Smooth muscle cell (in vitro differentiated cells): ENCODE data around the gene SMLR1. TPM values are rescaled to one million over a fixed set of nuclear protein-coding genes. Genes with fewer than 3 reads are reported as not detected.

Source experiments
- DNase-seq: peaks from one replicate; lab custom pipeline; 2025; ENCODE audit not compliant: unreplicated experiment; lab: John Stamatoyannopoulos, UW
- H2AFZ ChIP-seq: fragments of 200-600 bp; sonication (generic); 2 replicates; pipeline ENCODE4 v1.6.0; 2016; ENCODE audit warnings: antibody characterized with exemption, low read depth, mild to moderate bottlenecking
- H3F3A ChIP-seq: fragments of 200-600 bp; sonication (generic); 2 replicates; pipeline ENCODE4 v1.6.0; 2017; ENCODE audit warnings: antibody characterized with exemption, low read depth
- H3K27ac ChIP-seq: fragments of 200-600 bp; sonication (generic); 2 replicates; pipeline ENCODE4 v1.5.1; 2016; ENCODE audit warnings: low read depth, mild to moderate bottlenecking
- H3K27me3 ChIP-seq: fragments of 200-600 bp; sonication (generic); 2 replicates; pipeline ENCODE4 v1.6.1; 2016; ENCODE audit warnings: low read depth, mild to moderate bottlenecking
- H3K36me3 ChIP-seq: fragments of 200-600 bp; sonication (generic); 2 replicates; pipeline ENCODE4 v1.5.1; 2016; ENCODE audit warnings: low read depth
- H3K4me1 ChIP-seq: fragments of 200-600 bp; sonication (generic); 2 replicates; pipeline ENCODE4 v1.5.1; 2016; ENCODE audit warnings: low read depth
- H3K4me2 ChIP-seq: fragments of 200-600 bp; sonication (generic); 2 replicates; pipeline ENCODE4 v1.6.0; 2016; ENCODE audit warnings: mild to moderate bottlenecking
- H3K4me3 ChIP-seq: fragments of 200-600 bp; sonication (generic); 2 replicates; pipeline ENCODE4 v1.5.1; 2016; ENCODE audit warnings: mild to moderate bottlenecking
- H3K79me2 ChIP-seq: fragments of 200-600 bp; sonication (generic); 2 replicates; pipeline ENCODE4 v1.6.0; 2016; ENCODE audit warnings: low read depth, mild to moderate bottlenecking
- H3K9ac ChIP-seq: fragments of 200-600 bp; sonication (generic); 2 replicates; pipeline ENCODE4 v1.6.0; 2016; ENCODE audit warnings: low read depth
- H3K9me3 ChIP-seq: fragments of 200-600 bp; sonication (generic); replicated peaks from 2 replicates; pipeline ENCODE4 v1.5.1; 2016; ENCODE audit warnings: low read depth
- H4K20me1 ChIP-seq: fragments of 200-600 bp; sonication (generic); 2 replicates; pipeline ENCODE4 v1.6.0; 2016; ENCODE audit warnings: low read depth
- WGBS: methylation state at CpG from one replicate; pipeline ENCODE4 v1.1.7; 2016; ENCODE audit warnings: low lambda C conversion rate; 5-methylcytosine and 5-hydroxymethylcytosine counted together
- polyA plus RNA-seq: library from polyadenylated mRNA; unstranded; fragments of >200 nt; fragmentation: Nextera tagmentation; extraction: Ambion mirVana; gene quantifications from 2 replicates; pipeline ENCODE4 v1.2.1, GENCODE V29; 2016
- total RNA-seq: library from RNA; depleted of rRNA; stranded (reverse); fragments of >200 nt; gene quantifications from 2 replicates; pipeline ENCODE4 v1.2.3, GENCODE V29; 2014
- TF ChIP-seq, protein P1 (sequence below): fragments of 200-600 bp; sonication (generic); IDR thresholded peaks from 2 replicates; pipeline ENCODE4 v1.5.1; 2017; ENCODE audit warnings: borderline replicate concordance, mild to moderate bottlenecking, antibody characterized with exemption; ENCODE audit not compliant: insufficient read depth, poor library complexity, severe bottlenecking

SMLR1 gene
- total and polyA plus RNA-seq, 2 experiments from 2014 or later, result not detected

DNA sequence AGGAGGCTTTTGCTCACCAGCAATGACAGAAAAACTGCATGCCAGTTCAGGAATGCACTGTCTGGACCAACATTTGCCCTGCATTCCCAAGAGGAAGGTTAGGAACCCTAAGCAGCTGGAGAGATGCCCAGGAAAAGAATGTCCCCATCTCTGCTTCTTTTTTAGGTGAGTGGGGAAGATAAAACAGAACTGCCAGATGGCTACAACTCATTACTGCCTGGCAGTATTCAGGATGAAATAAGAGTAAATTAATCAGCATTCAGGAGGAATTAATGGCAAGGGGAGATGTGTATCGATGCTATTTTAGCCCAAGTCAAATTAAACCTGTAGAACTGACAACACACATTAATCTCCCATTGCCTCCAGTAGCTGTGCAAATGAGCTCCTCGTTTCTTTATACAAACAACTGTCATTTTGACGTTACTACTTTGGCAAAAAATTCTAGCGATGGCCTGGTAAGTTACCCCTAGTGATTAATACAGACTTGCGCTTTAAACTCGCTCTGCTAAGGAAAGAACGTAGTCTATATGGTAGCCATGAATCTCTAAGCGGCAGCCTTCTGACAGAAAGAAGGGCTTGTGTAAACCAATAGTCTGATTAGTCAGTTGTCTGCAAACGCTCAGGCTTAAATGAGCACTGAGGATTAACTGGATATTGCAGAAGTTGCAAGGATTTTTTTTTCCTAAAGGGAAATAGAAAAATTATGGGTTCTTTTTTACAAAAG lies 16.7 kb upstream of the SMLR1 start:
- peak overlapping the region; percentile 70 for H3K4me2 ChIP-seq
- no peak overlapping the region for H2AFZ ChIP-seq
- WGBS, result 38% methylated on average over 9 of the region's 9 CpGs

GRCh38 chr6:130811932-130812331 lies 15.3 kb upstream of the SMLR1 start:
- Histone ChIP-seq H3K27me3 (no peaks in the 10 kb centered on the region), H3K27ac (no peak overlapping the region), H3K79me2 (no peaks in the 10 kb centered on the region), H3F3A (no peaks in the 10 kb centered on the region), H3K36me3 (no peaks in the 10 kb centered on the region), H3K4me3 (no peak overlapping the region), H3K9me3 (no peaks in the 10 kb centered on the region), H3K4me2 (peak overlapping the region; percentile 44), H3K4me1 (peaks cover 3% of the 10 kb centered on the region), H4K20me1 (no peaks in the 10 kb centered on the region), H2AFZ (no peak overlapping the region), H3K9ac (no peak overlapping the region)
- TF ChIP-seq, protein P1, sequence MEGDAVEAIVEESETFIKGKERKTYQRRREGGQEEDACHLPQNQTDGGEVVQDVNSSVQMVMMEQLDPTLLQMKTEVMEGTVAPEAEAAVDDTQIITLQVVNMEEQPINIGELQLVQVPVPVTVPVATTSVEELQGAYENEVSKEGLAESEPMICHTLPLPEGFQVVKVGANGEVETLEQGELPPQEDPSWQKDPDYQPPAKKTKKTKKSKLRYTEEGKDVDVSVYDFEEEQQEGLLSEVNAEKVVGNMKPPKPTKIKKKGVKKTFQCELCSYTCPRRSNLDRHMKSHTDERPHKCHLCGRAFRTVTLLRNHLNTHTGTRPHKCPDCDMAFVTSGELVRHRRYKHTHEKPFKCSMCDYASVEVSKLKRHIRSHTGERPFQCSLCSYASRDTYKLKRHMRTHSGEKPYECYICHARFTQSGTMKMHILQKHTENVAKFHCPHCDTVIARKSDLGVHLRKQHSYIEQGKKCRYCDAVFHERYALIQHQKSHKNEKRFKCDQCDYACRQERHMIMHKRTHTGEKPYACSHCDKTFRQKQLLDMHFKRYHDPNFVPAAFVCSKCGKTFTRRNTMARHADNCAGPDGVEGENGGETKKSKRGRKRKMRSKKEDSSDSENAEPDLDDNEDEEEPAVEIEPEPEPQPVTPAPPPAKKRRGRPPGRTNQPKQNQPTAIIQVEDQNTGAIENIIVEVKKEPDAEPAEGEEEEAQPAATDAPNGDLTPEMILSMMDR, result no peak
- WGBS, result 84% methylated on average over 5 of the region's 5 CpGs
- no peak for DNase-seq

More for the DNA sequence above, 16.7 kb upstream of the SMLR1 start:
- H3F3A ChIP-seq, result no peaks in the 10 kb centered on the region
- no peak overlapping the region for H3K9ac ChIP-seq
- H3K36me3 ChIP-seq, result no peaks in the 10 kb centered on the region
- H3K27me3 ChIP-seq, result no peaks in the 10 kb centered on the region
- H3K79me2 ChIP-seq, result no peaks in the 10 kb centered on the region
- H3K9me3 ChIP-seq, result no peaks in the 10 kb centered on the region
- H3K4me1 ChIP-seq, result peaks cover 3% of the 10 kb centered on the region
- H4K20me1 ChIP-seq, result no peaks in the 10 kb centered on the region
- TF ChIP-seq, protein P1, result no peak
- DNase-seq, result no peak
- no peak overlapping the region for H3K27ac ChIP-seq
- H3K4me3 ChIP-seq, result no peak overlapping the region

DNA sequence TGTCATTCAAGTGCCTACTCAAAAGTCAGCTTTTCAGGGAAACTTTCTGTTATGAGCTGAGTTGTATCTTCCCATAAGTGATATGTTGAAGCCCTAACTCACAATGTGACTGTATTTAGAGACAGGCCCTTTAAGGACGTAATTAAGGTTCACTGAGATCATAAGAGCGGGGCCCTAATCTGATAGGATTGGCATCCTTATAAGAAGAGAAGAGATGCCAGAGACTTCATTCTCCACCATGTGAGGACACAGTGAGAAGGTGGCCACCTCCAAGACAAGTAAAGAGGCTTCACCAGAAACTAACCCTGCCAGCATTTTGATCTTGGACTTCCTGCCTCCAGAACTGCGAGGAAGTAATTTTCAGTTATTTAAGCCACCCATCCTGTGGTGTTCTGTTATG lies 12.7 kb upstream of the SMLR1 start:
- H3K79me2 ChIP-seq, result no peaks in the 10 kb centered on the region
- H3F3A ChIP-seq, result no peaks in the 10 kb centered on the region
- H3K27ac ChIP-seq, result no peak overlapping the region
- H3K9ac ChIP-seq, result no peak overlapping the region
- 95% methylated on average over 3 of the region's 3 CpGs for WGBS
- no peaks in the 10 kb centered on the region for H3K36me3 ChIP-seq
- H3K9me3 ChIP-seq, result no peaks in the 10 kb centered on the region
- H4K20me1 ChIP-seq, result no peaks in the 10 kb centered on the region
- peaks cover 3% of the 10 kb centered on the region for H3K4me1 ChIP-seq
- no peak for DNase-seq
- H3K4me3 ChIP-seq, result no peak overlapping the region
- no peak overlapping the region for H2AFZ ChIP-seq
- no peak overlapping the region for H3K4me2 ChIP-seq
- TF ChIP-seq, protein P1, result no peak
- no peaks in the 10 kb centered on the region for H3K27me3 ChIP-seq
